WTC11 (cell line): Measurements from ENCODE around the gene TPM4.

ENCODE experiments used
- CTCF ChIP-seq: fragments of 200-600 bp; IDR thresholded peaks from 2 replicates; pipeline ENCODE4 v1.8.0; 2022; ENCODE audit warnings: antibody characterized with exemption
- PRDM15 ChIP-seq: sonication (generic); formaldehyde crosslinking; IDR thresholded peaks from 2 replicates; pipeline ENCODE4 v1.8.0; 2022; ENCODE audit warnings: missing genetic modification reagents
- TF ChIP-seq, protein P1 (sequence below): sonication (generic); formaldehyde crosslinking; IDR thresholded peaks from 2 replicates; pipeline ENCODE4 v1.8.1; 2022; ENCODE audit warnings: low read depth, missing genetic modification reagents, borderline replicate concordance

GRCh38 chr19:16066611-16067104 lies 9.6 kb upstream of the TPM4 start:
- TF ChIP-seq, protein P1, sequence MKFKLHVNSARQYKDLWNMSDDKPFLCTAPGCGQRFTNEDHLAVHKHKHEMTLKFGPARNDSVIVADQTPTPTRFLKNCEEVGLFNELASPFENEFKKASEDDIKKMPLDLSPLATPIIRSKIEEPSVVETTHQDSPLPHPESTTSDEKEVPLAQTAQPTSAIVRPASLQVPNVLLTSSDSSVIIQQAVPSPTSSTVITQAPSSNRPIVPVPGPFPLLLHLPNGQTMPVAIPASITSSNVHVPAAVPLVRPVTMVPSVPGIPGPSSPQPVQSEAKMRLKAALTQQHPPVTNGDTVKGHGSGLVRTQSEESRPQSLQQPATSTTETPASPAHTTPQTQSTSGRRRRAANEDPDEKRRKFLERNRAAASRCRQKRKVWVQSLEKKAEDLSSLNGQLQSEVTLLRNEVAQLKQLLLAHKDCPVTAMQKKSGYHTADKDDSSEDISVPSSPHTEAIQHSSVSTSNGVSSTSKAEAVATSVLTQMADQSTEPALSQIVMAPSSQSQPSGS (CRISPR knock-in tag), result no peak
- TF ChIP-seq PRDM15 (no peak), CTCF (no peak)
